Melanocyte of skin (primary cell): ENCODE data around the gene SYT7. TPM values are rescaled to one million over a fixed set of nuclear protein-coding genes. Genes with fewer than 3 reads are reported as not detected.

Source experiments
- small RNA-seq, 2 donors: library from RNA; depleted of rRNA; stranded (forward); fragments of <200 nt; gene quantifications; one replicate each; pipeline ENCODE3, GENCODE V24; 2012
- total RNA-seq, 2 donors: library from RNA; depleted of rRNA; stranded (reverse); fragments of >200 nt; gene quantifications; 2 replicates each; pipeline ENCODE4 v1.2.3, GENCODE V29; 2012

SYT7 gene
- under 1 TPM; under 0.01 to 0.67 TPM for total RNA-seq

GRCh38 chr11:61581030-61581928, at the start of gene SYT7:
Gene SYT7, minus strand, starts transcription at chr11:61581076. Its CDS starts 256 bp downstream, at chr11:61580820.

GRCh38 chr11:61507962-61508861, 72.7 kb downstream of the SYT7 start, which contains the start of gene LRRC10B:
Gene LRRC10B, plus strand, starts transcription at chr11:61508749. Its CDS starts 250 bp downstream, at chr11:61508999.

Small RNA genes within 50 kb of the gene (small RNA-seq; reads per million reads assigned to genes)
- gene MIR4488, result 0 reads per million in 2 donors

Other genes with a start within 250 kb of the SYT7 start
- 100 to 1,000 TPM; 208 to 223 TPM for gene DDB1, start 248.0 kb downstream of the SYT7 start, total RNA-seq
- gene TKFC, start 247.8 kb downstream of the SYT7 start, total RNA-seq, result 10 to 100 TPM; 12.3 to 13.1 TPM
- 100 to 1,000 TPM; 198 to 918 TPM for gene CYB561A3, start 219.2 kb downstream of the SYT7 start, total RNA-seq
- 100 to 1,000 TPM; 127 to 164 TPM for gene TMEM138, start 218.7 kb downstream of the SYT7 start, total RNA-seq
- 1 to 10 TPM; 3.1 to 5.0 TPM for gene TMEM216, start 188.5 kb downstream of the SYT7 start, total RNA-seq
- gene CPSF7, start 151.1 kb downstream of the SYT7 start, total RNA-seq, result 10 to 100 TPM; 25.5 to 29.6 TPM
- gene SDHAF2, start 151.0 kb downstream of the SYT7 start, total RNA-seq, result 10 to 100 TPM; 36.5 to 40.6 TPM
- under 1 TPM; under 0.01 to 0.33 TPM for gene LRRC10B, start 72.3 kb downstream of the SYT7 start, total RNA-seq
- 1 to 10 TPM; 2.0 to 2.4 TPM for gene DAGLA, start 99.3 kb upstream of the SYT7 start, total RNA-seq
- gene MYRF, start 171.6 kb upstream of the SYT7 start, total RNA-seq, result 1 to 10 TPM in 1 of 2 donors, under 1 TPM in 1; 0.33 to 1.7 TPM
- 10 to 100 TPM; 62.3 to 85.3 TPM for gene TMEM258, start 211.5 kb upstream of the SYT7 start, total RNA-seq
- 100 to 1,000 TPM in 1 of 2 donors, 10 to 100 TPM in 1; 56.4 to 110 TPM for gene FEN1, start 211.8 kb upstream of the SYT7 start, total RNA-seq
- gene FADS1, start 235.9 kb upstream of the SYT7 start, total RNA-seq, result 100 to 1,000 TPM in 1 of 2 donors, 10 to 100 TPM in 1; 96.6 to 101 TPM
- gene FADS2, start 247.2 kb upstream of the SYT7 start, total RNA-seq, result 100 to 1,000 TPM; 316 to 379 TPM